DND-41 (cell line): ENCODE measurements around the gene PARL.

ENCODE experiments used
- ATAC-seq: fragments of 200-7000 bp; cut with Tn5 transposase; 3 replicates; pipeline ENCODE4 v1.9.1; 2021; ENCODE audit warnings: low read depth; ENCODE audit not compliant: insufficient read depth
- DNase-seq: peaks from one replicate; pipeline ENCODE4 v3.0.0-alpha.2; 2020
- H2AFZ ChIP-seq: 2 replicates; pipeline ENCODE4 v1.6.0; 2012; ENCODE audit warnings: low read depth, low read length
- H3K27ac ChIP-seq: 2 replicates; pipeline ENCODE4 v1.5.1; 2012; ENCODE audit warnings: low read length, inconsistent platforms
- H3K27me3 ChIP-seq: fragments of 200-600 bp; sonication (generic); 2 replicates; pipeline ENCODE4 v1.6.0; 2012; ENCODE audit warnings: low read length, mild to moderate bottlenecking, inconsistent platforms; ENCODE audit not compliant: insufficient read depth, poor library complexity
- H3K36me3 ChIP-seq: 2 replicates; pipeline ENCODE4 v1.5.1; 2012; ENCODE audit warnings: low read length, inconsistent platforms; ENCODE audit not compliant: insufficient read depth
- H3K4me1 ChIP-seq: 2 replicates; pipeline ENCODE4 v1.5.1; 2012; ENCODE audit warnings: mild to moderate bottlenecking, low read length; ENCODE audit not compliant: insufficient read depth
- H3K4me2 ChIP-seq: 2 replicates; pipeline ENCODE4 v1.6.0; 2012; ENCODE audit warnings: mild to moderate bottlenecking, moderate library complexity, low read length, inconsistent platforms; ENCODE audit not compliant: insufficient read depth
- H3K4me3 ChIP-seq, 2 experiments: fragments of 200-600 bp in 1 of 2; shearing (Covaris generic) in 1 of 2; 2 replicates each; pipeline ENCODE4 v1.5.1; 2012 to 2016; ENCODE audit warnings: inconsistent platforms in 2 of 2, low read length in 2 of 2, mild to moderate bottlenecking in 2 of 2, low read depth in 1 of 2, moderate library complexity in 1 of 2
- H3K79me2 ChIP-seq: 2 replicates; pipeline ENCODE4 v1.6.0; 2012; ENCODE audit warnings: low read length, inconsistent platforms; ENCODE audit not compliant: insufficient read depth
- H3K9ac ChIP-seq: 2 replicates; pipeline ENCODE4 v1.6.0; 2012; ENCODE audit warnings: low read depth, mild to moderate bottlenecking, inconsistent platforms, low read length, moderate library complexity
- H3K9me3 ChIP-seq: 2 replicates; pipeline ENCODE4 v1.5.1; 2012; ENCODE audit warnings: low read length, moderate library complexity, mild to moderate bottlenecking, inconsistent platforms; ENCODE audit not compliant: insufficient read depth, severe bottlenecking
- H4K20me1 ChIP-seq: 2 replicates; pipeline ENCODE4 v1.6.0; 2012; ENCODE audit warnings: low read length; ENCODE audit not compliant: insufficient read depth
- EZH2 ChIP-seq: IDR thresholded peaks from 3 replicates; pipeline ENCODE4 v1.6.1; 2012; ENCODE audit warnings: borderline replicate concordance, low read depth, mild to moderate bottlenecking, moderate library complexity, low read length, inconsistent platforms; ENCODE audit not compliant: severe bottlenecking
- TF ChIP-seq, protein P1 (sequence below): IDR thresholded peaks from 2 replicates; pipeline ENCODE4 v1.5.1; 2012; ENCODE audit warnings: borderline replicate concordance, low read length, moderate library complexity, mild to moderate bottlenecking; ENCODE audit not compliant: poor library complexity, severe bottlenecking; ENCODE audit errors: extremely low read depth

The PARL gene

DNA sequence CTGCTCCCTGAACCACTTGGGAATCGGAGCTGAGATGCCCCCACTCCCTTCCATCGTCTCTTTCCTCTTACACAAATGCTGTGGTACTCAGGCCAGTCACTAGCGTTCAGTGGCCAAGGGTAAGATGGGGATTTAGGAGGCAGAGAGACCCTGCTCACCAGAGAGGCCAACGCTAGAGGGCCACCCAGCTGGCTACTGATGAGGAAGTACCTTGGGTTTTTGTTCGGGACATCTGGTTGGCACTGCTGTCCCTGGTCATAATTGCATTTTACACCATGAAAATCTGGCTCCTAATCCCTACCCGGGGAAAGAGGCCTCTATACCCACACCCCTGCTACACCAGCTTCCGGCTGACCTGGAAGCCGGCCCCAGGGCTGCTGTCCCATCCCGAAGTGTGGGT is 67.0 kb downstream of the PARL start:
- Histone ChIP-seq H3K4me1 (no peaks in the 10 kb centered on the region), H3K36me3 (peaks cover 22% of the 10 kb centered on the region), H3K9me3 (no peaks in the 10 kb centered on the region), H2AFZ (no peak overlapping the region), H3K9ac (no peak overlapping the region), H3K79me2 (no peaks in the 10 kb centered on the region), H3K27me3 (no peaks in the 10 kb centered on the region), H3K27ac (no peak overlapping the region), H4K20me1 (no peaks in the 10 kb centered on the region), H3K4me2 (no peak overlapping the region), H3K4me3 (no peak overlapping the region)
- DNase-seq (no peak), ATAC-seq (no peak)
- TF ChIP-seq, protein P1, sequence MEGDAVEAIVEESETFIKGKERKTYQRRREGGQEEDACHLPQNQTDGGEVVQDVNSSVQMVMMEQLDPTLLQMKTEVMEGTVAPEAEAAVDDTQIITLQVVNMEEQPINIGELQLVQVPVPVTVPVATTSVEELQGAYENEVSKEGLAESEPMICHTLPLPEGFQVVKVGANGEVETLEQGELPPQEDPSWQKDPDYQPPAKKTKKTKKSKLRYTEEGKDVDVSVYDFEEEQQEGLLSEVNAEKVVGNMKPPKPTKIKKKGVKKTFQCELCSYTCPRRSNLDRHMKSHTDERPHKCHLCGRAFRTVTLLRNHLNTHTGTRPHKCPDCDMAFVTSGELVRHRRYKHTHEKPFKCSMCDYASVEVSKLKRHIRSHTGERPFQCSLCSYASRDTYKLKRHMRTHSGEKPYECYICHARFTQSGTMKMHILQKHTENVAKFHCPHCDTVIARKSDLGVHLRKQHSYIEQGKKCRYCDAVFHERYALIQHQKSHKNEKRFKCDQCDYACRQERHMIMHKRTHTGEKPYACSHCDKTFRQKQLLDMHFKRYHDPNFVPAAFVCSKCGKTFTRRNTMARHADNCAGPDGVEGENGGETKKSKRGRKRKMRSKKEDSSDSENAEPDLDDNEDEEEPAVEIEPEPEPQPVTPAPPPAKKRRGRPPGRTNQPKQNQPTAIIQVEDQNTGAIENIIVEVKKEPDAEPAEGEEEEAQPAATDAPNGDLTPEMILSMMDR: no peak
- no peak for TF ChIP-seq EZH2

DNA sequence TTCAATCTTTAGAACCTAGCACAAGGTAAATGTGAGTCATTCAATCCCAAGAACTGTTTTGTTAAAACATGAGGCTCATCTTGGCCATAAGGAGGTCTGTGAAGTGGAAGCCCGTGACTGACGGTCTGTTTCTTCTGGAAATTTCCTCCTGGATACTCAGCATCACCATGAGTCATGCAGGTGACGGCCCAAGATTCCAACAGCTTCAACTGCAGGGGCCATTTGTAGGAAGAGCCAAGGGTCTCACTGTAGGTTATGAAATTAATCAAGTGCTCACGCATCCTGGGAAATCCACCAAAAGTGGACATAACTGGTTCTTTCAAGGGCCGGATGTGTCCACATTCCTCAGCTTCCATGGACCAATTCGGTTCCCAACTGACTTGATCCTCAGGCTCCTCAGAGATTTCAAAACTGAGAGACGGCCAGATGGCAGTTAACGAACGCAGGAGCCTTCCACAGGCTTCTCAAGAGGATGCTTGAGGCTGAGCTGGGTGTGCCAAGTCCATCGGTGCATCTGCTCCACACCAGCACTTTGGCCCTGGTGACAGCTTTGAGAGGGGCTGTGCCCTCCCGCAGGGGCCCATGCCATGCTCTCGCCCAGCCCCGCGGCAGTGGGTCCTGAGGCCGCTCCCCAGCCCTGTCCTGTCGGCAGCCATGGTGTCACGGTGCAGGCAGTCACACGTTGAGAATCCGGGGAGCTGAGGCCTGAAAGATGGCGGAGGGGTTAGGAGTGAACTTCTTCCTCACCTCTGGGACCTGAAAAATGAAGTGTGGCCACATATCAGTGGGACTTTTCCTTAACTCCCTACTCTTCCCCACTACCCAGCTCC is 67.8 kb downstream of the PARL start:
- Histone ChIP-seq H3K4me2 (no peak overlapping the region), H3K4me1 (no peaks in the 10 kb centered on the region), H3K79me2 (no peaks in the 10 kb centered on the region), H3K36me3 (peaks cover 28% of the 10 kb centered on the region), H3K9me3 (no peaks in the 10 kb centered on the region), H3K4me3 (no peak overlapping the region), H4K20me1 (no peaks in the 10 kb centered on the region), H3K9ac (no peak overlapping the region), H3K27ac (no peak overlapping the region), H2AFZ (no peak overlapping the region), H3K27me3 (no peaks in the 10 kb centered on the region)
- DNase-seq (no peak), ATAC-seq (no peak)
- TF ChIP-seq, protein P1: no peak
- no peak for TF ChIP-seq EZH2

DNA sequence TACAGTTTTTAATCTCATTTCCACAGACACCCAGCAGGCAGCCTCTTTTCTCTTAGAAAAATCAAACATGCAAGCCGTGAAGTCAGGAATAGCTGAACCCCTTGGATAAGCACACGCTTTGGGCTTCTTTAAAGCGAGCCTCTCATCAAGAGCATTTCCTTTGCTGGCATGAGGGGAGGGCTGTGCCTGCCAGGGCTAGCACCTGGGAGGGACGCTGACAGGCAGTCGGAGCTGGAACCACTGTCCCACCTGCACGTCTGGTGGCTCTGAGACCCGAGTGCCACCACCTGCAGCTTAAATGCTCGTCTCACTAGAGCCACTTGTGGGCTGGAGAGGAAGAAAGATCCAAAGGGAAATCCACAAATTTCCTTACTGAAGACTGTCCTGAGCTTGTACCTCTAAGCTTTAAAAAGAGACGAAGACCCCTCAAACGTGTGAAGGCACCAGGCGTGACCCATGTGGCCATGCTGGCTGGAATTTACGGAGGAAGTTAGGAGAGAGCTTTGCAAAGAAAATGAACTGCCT is 68.7 kb downstream of the PARL start:
- Histone ChIP-seq H3K4me3 (no peak overlapping the region), H3K9me3 (no peaks in the 10 kb centered on the region), H2AFZ (no peak overlapping the region), H3K4me2 (no peak overlapping the region), H3K79me2 (no peaks in the 10 kb centered on the region), H3K36me3 (peaks cover 36% of the 10 kb centered on the region), H3K9ac (no peak overlapping the region), H4K20me1 (no peaks in the 10 kb centered on the region), H3K27ac (no peak overlapping the region), H3K27me3 (no peaks in the 10 kb centered on the region), H3K4me1 (no peaks in the 10 kb centered on the region)
- no peak for TF ChIP-seq EZH2
- TF ChIP-seq, protein P1: no peak
- no peak for ATAC-seq
- DNase-seq: no peak
